CD4-positive, alpha-beta T cell treated with Interleukin-12 subunit alpha and Interleukin-12 subunit beta, for 1 hour (primary cell): ENCODE data around the gene CFDP1.

Experiments used
- DNase-seq: peaks from one replicate; pipeline ENCODE4 v3.0.0-alpha.2; 2020

Gene CFDP1

GRCh38 chr16:75362846-75363245 is 70.5 kb downstream of the CFDP1 start:
- no peak for DNase-seq

- DNase-seq = no peak
These were observed 71.4 kb downstream of the CFDP1 start for GRCh38 chr16:75361936-75362335.

GRCh38 chr16:75354170-75354569 is 79.1 kb downstream of the CFDP1 start:
- no peak for DNase-seq

GRCh38 chr16:75351183-75351582 is 82.1 kb downstream of the CFDP1 start:
- DNase-seq = no peak

GRCh38 chr16:75345711-75346110 is 87.6 kb downstream of the CFDP1 start:
- DNase-seq = no peak

- no peak for DNase-seq
These were observed 89.4 kb downstream of the CFDP1 start for GRCh38 chr16:75343941-75344340.

- DNase-seq = no peak
These were observed 90.0 kb downstream of the CFDP1 start for GRCh38 chr16:75343286-75343685.

- DNase-seq = no peak
These were observed 90.9 kb downstream of the CFDP1 start for GRCh38 chr16:75342308-75342811.

GRCh38 chr16:75341564-75342307 is 91.6 kb downstream of the CFDP1 start:
- no peak for DNase-seq

GRCh38 chr16:75340741-75341491 is 92.4 kb downstream of the CFDP1 start:
- no peak for DNase-seq

- DNase-seq = no peak
These were observed 95.9 kb downstream of the CFDP1 start for GRCh38 chr16:75337430-75337829.

GRCh38 chr16:75336521-75336920 is 96.8 kb downstream of the CFDP1 start:
- no peak for DNase-seq

GRCh38 chr16:75333721-75334163 is 99.6 kb downstream of the CFDP1 start:
- DNase-seq = no peak

GRCh38 chr16:75329943-75330342 is 103.4 kb downstream of the CFDP1 start:
- DNase-seq = no peak

GRCh38 chr16:75326333-75326732 is 107.0 kb downstream of the CFDP1 start:
- no peak for DNase-seq

- DNase-seq = no peak
These were observed 109.4 kb downstream of the CFDP1 start for GRCh38 chr16:75323933-75324332.

GRCh38 chr16:75323198-75323597 is 110.1 kb downstream of the CFDP1 start:
- DNase-seq = no peak

GRCh38 chr16:75322740-75323139 is 110.6 kb downstream of the CFDP1 start:
- no peak for DNase-seq

GRCh38 chr16:75320435-75320834 is 112.9 kb downstream of the CFDP1 start:
- no peak for DNase-seq

GRCh38 chr16:75319513-75320411 is 113.5 kb downstream of the CFDP1 start:
- peak; percentile 14 for DNase-seq

GRCh38 chr16:75318737-75319136 is 114.6 kb downstream of the CFDP1 start:
- DNase-seq = no peak

GRCh38 chr16:75317532-75317931 is 115.8 kb downstream of the CFDP1 start:
- DNase-seq = no peak

- DNase-seq = no peak
These were observed 116.2 kb downstream of the CFDP1 start for GRCh38 chr16:75317101-75317522.
